Measurements from ENCODE around the gene GLRX. TPM values are rescaled to one million over a fixed set of nuclear protein-coding genes. Genes with fewer than 3 reads are reported as not detected.

Gene GLRX
- total RNA-seq, 2 experiments from 2014 or later, result 60.2 to 61.1 TPM

GRCh38 chr5:95798048-95798447, 24.5 kb downstream of the GLRX start:
- Mint-ChIP-seq H3K4me3 (no peak overlapping the region), H3K27me3 (no peaks in the 10 kb centered on the region), H3K4me1 (peaks cover 7% of the 10 kb centered on the region), H3K9me3 (no peaks in the 10 kb centered on the region), H3K27ac (no peak overlapping the region), H3K36me3 (ENCODE audit: low read depth) (peaks cover 4% of the 10 kb centered on the region)
- CTCF ChIA-PET, result no interaction called here
- DNase-seq, result no peak
- POLR2A ChIA-PET, result no interaction called here

GRCh38 chr5:95797301-95797700, 25.2 kb downstream of the GLRX start:
- Mint-ChIP-seq H3K27me3 (no peaks in the 10 kb centered on the region), H3K4me1 (peaks cover 7% of the 10 kb centered on the region), H3K36me3 (ENCODE audit: low read depth) (no peaks in the 10 kb centered on the region), H3K4me3 (no peak overlapping the region), H3K27ac (no peak overlapping the region), H3K9me3 (no peaks in the 10 kb centered on the region)
- no peak for DNase-seq
- ChIA-PET CTCF (interaction anchor here (0.9 to 1.6 kb wide), 3 partner anchors 9 to 16 kb away, joined by 3 to 5 read pairs (median 4); no protein-coding TSS in a partner anchor), POLR2A (no interaction called here)

GRCh38 chr5:95794070-95794516, 28.4 kb downstream of the GLRX start:
- Mint-ChIP-seq H3K4me3 (no peak overlapping the region), H3K27me3 (no peaks in the 10 kb centered on the region), H3K9me3 (no peaks in the 10 kb centered on the region), H3K36me3 (ENCODE audit: low read depth) (no peaks in the 10 kb centered on the region), H3K4me1 (peaks cover 6% of the 10 kb centered on the region), H3K27ac (no peak overlapping the region)
- ChIA-PET POLR2A (no interaction called here), CTCF (interaction anchor here (1.5 kb wide), 1 partner anchor 24 kb away, joined by 4 read pairs; no protein-coding TSS in a partner anchor)
- DNase-seq, result no peak

GRCh38 chr5:95791751-95792150, 30.8 kb downstream of the GLRX start:
- no peak overlapping the region for H3K27ac Mint-ChIP-seq
- no peaks in the 10 kb centered on the region for H3K9me3 Mint-ChIP-seq
- CTCF ChIA-PET, result interaction anchor here (0.6 to 2.9 kb wide), 5 partner anchors 9 to 1069 kb away, joined by 3 to 17 read pairs (median 4); no protein-coding TSS in a partner anchor
- H3K4me3 Mint-ChIP-seq, result no peak overlapping the region
- no peak for DNase-seq
- POLR2A ChIA-PET, result no interaction called here
- H3K4me1 Mint-ChIP-seq, result peaks cover 2% of the 10 kb centered on the region
- H3K36me3 Mint-ChIP-seq (ENCODE audit: low read depth), result no peaks in the 10 kb centered on the region
- H3K27me3 Mint-ChIP-seq, result peaks cover under 1% of the 10 kb centered on the region

GRCh38 chr5:95788493-95788892, 34.0 kb downstream of the GLRX start:
- CTCF ChIA-PET, result no interaction called here
- no peaks in the 10 kb centered on the region for H3K9me3 Mint-ChIP-seq
- no peak overlapping the region for H3K4me3 Mint-ChIP-seq
- H3K27ac Mint-ChIP-seq, result no peak overlapping the region
- no peaks in the 10 kb centered on the region for H3K36me3 Mint-ChIP-seq (ENCODE audit: low read depth)
- POLR2A ChIA-PET, result no interaction called here
- peaks cover 2% of the 10 kb centered on the region for H3K4me1 Mint-ChIP-seq
- DNase-seq, result no peak
- peaks cover 3% of the 10 kb centered on the region for H3K27me3 Mint-ChIP-seq

- no peak for DNase-seq
- Mint-ChIP-seq H3K9me3 (no peaks in the 10 kb centered on the region), H3K4me3 (no peak overlapping the region), H3K27ac (no peak overlapping the region), H3K36me3 (ENCODE audit: low read depth) (no peaks in the 10 kb centered on the region), H3K4me1 (peaks cover 2% of the 10 kb centered on the region), H3K27me3 (peaks cover 3% of the 10 kb centered on the region)
- ChIA-PET POLR2A (no interaction called here), CTCF (no interaction called here)
Observed at GRCh38 chr5:95786821-95787418, 35.6 kb downstream of the GLRX start.

- POLR2A ChIA-PET, result no interaction called here
- Mint-ChIP-seq H3K27ac (no peak overlapping the region), H3K36me3 (ENCODE audit: low read depth) (no peaks in the 10 kb centered on the region), H3K27me3 (peaks cover 3% of the 10 kb centered on the region), H3K9me3 (no peaks in the 10 kb centered on the region), H3K4me3 (no peak overlapping the region), H3K4me1 (peaks cover 13% of the 10 kb centered on the region)
- CTCF ChIA-PET, result interaction anchor here (0.8 kb wide), 1 partner anchor 17 kb away, joined by 4 read pairs; no protein-coding TSS in a partner anchor
- DNase-seq, result no peak
Observed at GRCh38 chr5:95784514-95785302, 37.8 kb downstream of the GLRX start.

- Mint-ChIP-seq H3K9me3 (no peaks in the 10 kb centered on the region), H3K4me1 (peaks cover 22% of the 10 kb centered on the region), H3K4me3 (no peak overlapping the region), H3K27me3 (peaks cover 3% of the 10 kb centered on the region), H3K27ac (no peak overlapping the region), H3K36me3 (ENCODE audit: low read depth) (no peaks in the 10 kb centered on the region)
- ChIA-PET CTCF (interaction anchor here (0.6 to 1.5 kb wide), 4 partner anchors 13 to 60 kb away, joined by 3 to 5 read pairs (median 3); no protein-coding TSS in a partner anchor), POLR2A (no interaction called here)
- no peak for DNase-seq
Observed at GRCh38 chr5:95783661-95784060, 38.9 kb downstream of the GLRX start.

- no peak overlapping the region for H3K27ac Mint-ChIP-seq
- no peak overlapping the region for H3K4me3 Mint-ChIP-seq
- POLR2A ChIA-PET, result no interaction called here
- no peaks in the 10 kb centered on the region for H3K36me3 Mint-ChIP-seq (ENCODE audit: low read depth)
- DNase-seq, result no peak
- CTCF ChIA-PET, result interaction anchor here (0.6 to 2.2 kb wide), 20 partner anchors 10 to 554 kb away, joined by 3 to 28 read pairs (median 8); partner anchors contain the start of gene GLRX
- H3K4me1 Mint-ChIP-seq, result peaks cover 25% of the 10 kb centered on the region
- H3K9me3 Mint-ChIP-seq, result no peaks in the 10 kb centered on the region
- H3K27me3 Mint-ChIP-seq, result peaks cover 3% of the 10 kb centered on the region
Observed at GRCh38 chr5:95782181-95782580, 40.3 kb downstream of the GLRX start.

- peak overlapping the region; percentile 79 for H3K27ac Mint-ChIP-seq
- peak overlapping the region; percentile 56 for H3K4me3 Mint-ChIP-seq
Observed at GRCh38 chr5:95781101-95781583, 41.4 kb downstream of the GLRX start.

GRCh38 chr5:95780597-95780996, 41.9 kb downstream of the GLRX start:
- no peak overlapping the region for H3K27ac Mint-ChIP-seq
- POLR2A ChIA-PET, result no interaction called here
- no peaks in the 10 kb centered on the region for H3K27me3 Mint-ChIP-seq
- H3K4me1 Mint-ChIP-seq, result peaks cover 27% of the 10 kb centered on the region
- no peak for DNase-seq
- H3K36me3 Mint-ChIP-seq (ENCODE audit: low read depth), result no peaks in the 10 kb centered on the region
- H3K9me3 Mint-ChIP-seq, result no peaks in the 10 kb centered on the region
- no peak overlapping the region for H3K4me3 Mint-ChIP-seq
- CTCF ChIA-PET, result interaction anchor here (0.8 to 2.2 kb wide), 35 partner anchors 10 to 556 kb away, joined by 3 to 28 read pairs (median 5); partner anchors contain the start of genes GLRX and RFESD

More at GRCh38 chr5:95781101-95781583, 41.4 kb downstream of the GLRX start:
- Mint-ChIP-seq H3K27me3 (no peaks in the 10 kb centered on the region), H3K9me3 (no peaks in the 10 kb centered on the region), H3K36me3 (ENCODE audit: low read depth) (no peaks in the 10 kb centered on the region), H3K4me1 (peaks cover 27% of the 10 kb centered on the region)
- CTCF ChIA-PET, result interaction anchor here (0.8 to 2.2 kb wide), 38 partner anchors 11 to 555 kb away, joined by 3 to 28 read pairs (median 5); partner anchors contain the start of genes GLRX and RFESD
- POLR2A ChIA-PET, result no interaction called here
- DNase-seq, result peak; percentile 76

GRCh38 chr5:95779611-95780010, 42.9 kb downstream of the GLRX start:
- no peak for DNase-seq
- Mint-ChIP-seq H3K27me3 (no peaks in the 10 kb centered on the region), H3K4me1 (peaks cover 27% of the 10 kb centered on the region), H3K4me3 (no peak overlapping the region), H3K9me3 (no peaks in the 10 kb centered on the region), H3K36me3 (ENCODE audit: low read depth) (no peaks in the 10 kb centered on the region), H3K27ac (peak overlapping the region; percentile 62)
- POLR2A ChIA-PET, result no interaction called here
- CTCF ChIA-PET, result interaction anchor here (1.0 kb wide), 2 partner anchors 15 to 64 kb away, joined by 3 to 4 read pairs; no protein-coding TSS in a partner anchor
